ENCODE results near the gene TAF1C.

DNA sequence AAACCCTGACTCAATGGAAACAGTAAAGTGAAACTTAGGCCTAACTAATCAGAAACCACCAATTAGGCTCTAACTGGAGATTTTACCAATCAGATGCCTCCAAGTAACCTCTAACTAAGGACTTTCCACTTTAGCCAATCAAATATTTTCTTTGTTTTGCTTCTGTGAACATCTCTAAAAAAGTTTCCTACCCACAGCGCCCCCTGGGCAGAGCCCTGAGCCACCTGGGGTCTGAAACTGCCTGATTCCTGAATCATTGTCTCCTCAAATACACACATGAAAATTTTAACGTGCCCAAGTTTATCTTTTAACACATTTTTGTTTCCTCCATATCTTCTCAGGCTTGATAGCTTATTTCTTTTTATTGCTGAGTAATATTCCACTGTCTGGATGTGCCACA is 23.1 kb upstream of the TAF1C start:
- TF ChIP-seq TAF1 (IDR thresholded peaks at IDR 0.05; ENCODE audit: borderline replicate concordance, low read depth, low read length) (no peak), SIN3A (IDR thresholded peaks at IDR 0.05; ENCODE audit: borderline replicate concordance, low read depth, low read length) (no peak), POLR2AphosphoS5 (IDR thresholded peaks at IDR 0.05; ENCODE audit: low read depth, low read length) (no peak), SMC3 (IDR thresholded peaks at IDR 0.05; ENCODE audit: low read depth, low read length) (no peak), EP300 (IDR thresholded peaks at IDR 0.05; ENCODE audit: borderline replicate concordance in 1 of 2, low read depth in 1 of 2, low read length in 1 of 2) (no peak), CHD2 (IDR thresholded peaks at IDR 0.05; ENCODE audit: low read length, partially characterized antibody) (no peak), EZH2phosphoT487 (IDR thresholded peaks at IDR 0.05; ENCODE audit: borderline replicate concordance, low read depth) (no peak)
- TF ChIP-seq, protein P1, sequence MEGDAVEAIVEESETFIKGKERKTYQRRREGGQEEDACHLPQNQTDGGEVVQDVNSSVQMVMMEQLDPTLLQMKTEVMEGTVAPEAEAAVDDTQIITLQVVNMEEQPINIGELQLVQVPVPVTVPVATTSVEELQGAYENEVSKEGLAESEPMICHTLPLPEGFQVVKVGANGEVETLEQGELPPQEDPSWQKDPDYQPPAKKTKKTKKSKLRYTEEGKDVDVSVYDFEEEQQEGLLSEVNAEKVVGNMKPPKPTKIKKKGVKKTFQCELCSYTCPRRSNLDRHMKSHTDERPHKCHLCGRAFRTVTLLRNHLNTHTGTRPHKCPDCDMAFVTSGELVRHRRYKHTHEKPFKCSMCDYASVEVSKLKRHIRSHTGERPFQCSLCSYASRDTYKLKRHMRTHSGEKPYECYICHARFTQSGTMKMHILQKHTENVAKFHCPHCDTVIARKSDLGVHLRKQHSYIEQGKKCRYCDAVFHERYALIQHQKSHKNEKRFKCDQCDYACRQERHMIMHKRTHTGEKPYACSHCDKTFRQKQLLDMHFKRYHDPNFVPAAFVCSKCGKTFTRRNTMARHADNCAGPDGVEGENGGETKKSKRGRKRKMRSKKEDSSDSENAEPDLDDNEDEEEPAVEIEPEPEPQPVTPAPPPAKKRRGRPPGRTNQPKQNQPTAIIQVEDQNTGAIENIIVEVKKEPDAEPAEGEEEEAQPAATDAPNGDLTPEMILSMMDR (IDR thresholded peaks at IDR 0.05): peak; percentile 34; the same call in 1 of the 2 replicates
- TF ChIP-seq, protein P2, sequence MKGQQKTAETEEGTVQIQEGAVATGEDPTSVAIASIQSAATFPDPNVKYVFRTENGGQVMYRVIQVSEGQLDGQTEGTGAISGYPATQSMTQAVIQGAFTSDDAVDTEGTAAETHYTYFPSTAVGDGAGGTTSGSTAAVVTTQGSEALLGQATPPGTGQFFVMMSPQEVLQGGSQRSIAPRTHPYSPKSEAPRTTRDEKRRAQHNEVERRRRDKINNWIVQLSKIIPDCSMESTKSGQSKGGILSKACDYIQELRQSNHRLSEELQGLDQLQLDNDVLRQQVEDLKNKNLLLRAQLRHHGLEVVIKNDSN (IDR thresholded peaks at IDR 0.05; ENCODE audit: borderline replicate concordance, low read depth): no peak
- TF ChIP-seq, protein P3, sequence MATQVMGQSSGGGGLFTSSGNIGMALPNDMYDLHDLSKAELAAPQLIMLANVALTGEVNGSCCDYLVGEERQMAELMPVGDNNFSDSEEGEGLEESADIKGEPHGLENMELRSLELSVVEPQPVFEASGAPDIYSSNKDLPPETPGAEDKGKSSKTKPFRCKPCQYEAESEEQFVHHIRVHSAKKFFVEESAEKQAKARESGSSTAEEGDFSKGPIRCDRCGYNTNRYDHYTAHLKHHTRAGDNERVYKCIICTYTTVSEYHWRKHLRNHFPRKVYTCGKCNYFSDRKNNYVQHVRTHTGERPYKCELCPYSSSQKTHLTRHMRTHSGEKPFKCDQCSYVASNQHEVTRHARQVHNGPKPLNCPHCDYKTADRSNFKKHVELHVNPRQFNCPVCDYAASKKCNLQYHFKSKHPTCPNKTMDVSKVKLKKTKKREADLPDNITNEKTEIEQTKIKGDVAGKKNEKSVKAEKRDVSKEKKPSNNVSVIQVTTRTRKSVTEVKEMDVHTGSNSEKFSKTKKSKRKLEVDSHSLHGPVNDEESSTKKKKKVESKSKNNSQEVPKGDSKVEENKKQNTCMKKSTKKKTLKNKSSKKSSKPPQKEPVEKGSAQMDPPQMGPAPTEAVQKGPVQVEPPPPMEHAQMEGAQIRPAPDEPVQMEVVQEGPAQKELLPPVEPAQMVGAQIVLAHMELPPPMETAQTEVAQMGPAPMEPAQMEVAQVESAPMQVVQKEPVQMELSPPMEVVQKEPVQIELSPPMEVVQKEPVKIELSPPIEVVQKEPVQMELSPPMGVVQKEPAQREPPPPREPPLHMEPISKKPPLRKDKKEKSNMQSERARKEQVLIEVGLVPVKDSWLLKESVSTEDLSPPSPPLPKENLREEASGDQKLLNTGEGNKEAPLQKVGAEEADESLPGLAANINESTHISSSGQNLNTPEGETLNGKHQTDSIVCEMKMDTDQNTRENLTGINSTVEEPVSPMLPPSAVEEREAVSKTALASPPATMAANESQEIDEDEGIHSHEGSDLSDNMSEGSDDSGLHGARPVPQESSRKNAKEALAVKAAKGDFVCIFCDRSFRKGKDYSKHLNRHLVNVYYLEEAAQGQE (IDR thresholded peaks at IDR 0.05; ENCODE audit: low read depth, low read length): no peak
